GM12878 (cell line): Measurements from ENCODE around the gene SERTAD1. TPM values are rescaled to one million over a fixed set of nuclear protein-coding genes. Genes with fewer than 3 reads are reported as not detected.

ENCODE experiments used
- ATAC-seq: fragments of 200-7000 bp; cut with Tn5 transposase; 3 replicates; pipeline ENCODE4 v1.9.1; 2020; ENCODE audit warnings: mild to moderate bottlenecking, moderate library complexity
- BruUV-seq: library from RNA; stranded (reverse); fragments of 400-500 nt; replicated peaks from 2 replicates; lab custom pipeline; 2021; lab: Mats Ljungman, UMichigan
- CTCF ChIA-PET: fragments of 300-600 bp; sonication (Branson Sonifier 250); formaldehyde crosslinking; extraction: SDS; loops from one replicate; lab custom pipeline; 2021; ENCODE audit warnings: inconsistent platforms; lab: Yijun Ruan, JAX
- POLR2A ChIA-PET: fragments of 350-600 bp; formaldehyde crosslinking; extraction: SDS; loops from one replicate; lab custom pipeline; 2021; ENCODE audit warnings: inconsistent platforms; lab: Charles Lee
- RAD21 ChIA-PET: fragments of 300-600 bp; sonication (Branson Sonifier 250); formaldehyde crosslinking; loops from one replicate; lab custom pipeline; 2023; ENCODE audit warnings: antibody characterized with exemption; ENCODE audit not compliant: unreplicated experiment; lab: Charles Lee
- SMC1A ChIA-PET: fragments of 300-600 bp; sonication (Branson Sonifier 250); formaldehyde crosslinking; loops from one replicate; lab custom pipeline; 2023; ENCODE audit not compliant: unreplicated experiment, uncharacterized antibody; lab: Charles Lee
- DNase-seq: peaks from one replicate; pipeline ENCODE4 v3.0.0-alpha.2; 2011; ENCODE audit warnings: low read depth, low spot score
- FAIRE-seq: peaks from 3 replicates; lab custom pipeline; 2011; peaks lifted over from hg19 to GRCh38; lab: Jason Lieb, UNC
- H2AFZ ChIP-seq: 2 replicates; pipeline ENCODE4 v1.6.0; 2011; ENCODE audit warnings: low read depth, low read length, control low read depth; ENCODE audit not compliant: control insufficient read depth
- H3K27ac ChIP-seq: 2 replicates; pipeline ENCODE4 v1.5.1; 2011; ENCODE audit warnings: control low read depth; ENCODE audit not compliant: control insufficient read depth, insufficient read depth
- H3K27me3 ChIP-seq, 2 experiments: replicated peaks in 1 of 2; 2 replicates each; pipeline versions ENCODE4 v1.6.0 to v1.6.1; 2011; ENCODE audit warnings: low read length in 1 of 2; ENCODE audit not compliant: control insufficient read depth in 2 of 2, insufficient read depth in 2 of 2
- H3K36me3 ChIP-seq, 2 experiments: 2 replicates each; pipeline ENCODE4 v1.5.1; 2011; ENCODE audit warnings: low read length in 1 of 2; ENCODE audit not compliant: control insufficient read depth in 2 of 2, insufficient read depth in 2 of 2
- H3K4me1 ChIP-seq: 2 replicates; pipeline ENCODE4 v1.6.1; 2011; ENCODE audit warnings: mild to moderate bottlenecking, low read length, moderate library complexity, mixed read lengths; ENCODE audit not compliant: control insufficient read depth, insufficient read depth
- H3K4me2 ChIP-seq: 2 replicates; pipeline ENCODE4 v1.6.0; 2011; ENCODE audit warnings: control low read depth; ENCODE audit not compliant: control insufficient read depth, insufficient read depth
- H3K4me3 ChIP-seq: fragments of 200-600 bp; sonication (generic); 2 replicates; pipeline ENCODE4 v1.5.1; 2016
- H3K79me2 ChIP-seq: 2 replicates; pipeline ENCODE4 v1.6.0; 2011; ENCODE audit warnings: low read length; ENCODE audit not compliant: control insufficient read depth, insufficient read depth
- H3K9ac ChIP-seq: 2 replicates; pipeline ENCODE4 v1.8.0; 2011; ENCODE audit warnings: low read length, control low read depth, mixed read lengths; ENCODE audit not compliant: control insufficient read depth, insufficient read depth
- H3K9me3 ChIP-seq: replicated peaks from 3 replicates; pipeline ENCODE4 v1.5.1; 2011; ENCODE audit warnings: mild to moderate bottlenecking, low read length; ENCODE audit not compliant: control insufficient read depth, insufficient read depth
- H4K20me1 ChIP-seq: 2 replicates; pipeline ENCODE4 v1.6.0; 2011; ENCODE audit not compliant: control insufficient read depth, insufficient read depth
- ATF7 ChIP-seq: fragments of 450-650 bp; IDR thresholded peaks from 2 replicates; pipeline ENCODE4 v1.6.1; 2016; ENCODE audit warnings: low read depth, mild to moderate bottlenecking
- CREM ChIP-seq: IDR thresholded peaks from 2 replicates; pipeline ENCODE4 v1.6.1; 2014; ENCODE audit warnings: antibody characterized with exemption, low read depth
- KAT2A ChIP-seq: conservative IDR thresholded peaks from 2 replicates; pipeline ENCODE4 v1.6.1; 2011; ENCODE audit warnings: low read depth, low read length; ENCODE audit not compliant: control insufficient read depth
- MXI1 ChIP-seq: fragments of 150-350 bp; IDR thresholded peaks from 2 replicates; pipeline ENCODE4 v1.6.1; 2011; ENCODE audit warnings: low read depth, mild to moderate bottlenecking, inconsistent platforms, low read length, improper control_type of control experiment
- NR2C1 ChIP-seq: fragments of 450-650 bp; IDR thresholded peaks from 2 replicates; pipeline ENCODE4 v1.6.1; 2017; ENCODE audit warnings: antibody characterized with exemption, mild to moderate bottlenecking, moderate library complexity
- PAX5 ChIP-seq: IDR thresholded peaks from 2 replicates; pipeline ENCODE4 v1.6.1; 2011; ENCODE audit warnings: low read depth, low read length, borderline replicate concordance
- WGBS: methylation state at CpG from one replicate; pipeline ENCODE4 v1.1.6; 2016; ENCODE audit warnings: low lambda C conversion rate; ENCODE audit not compliant: insufficient replicate concordance, insufficient coverage; ENCODE audit errors: missing lambda C conversion rate; 5-methylcytosine and 5-hydroxymethylcytosine counted together
- in situ Hi-C: fragments of 300-500 bp; cut with MboI; formaldehyde crosslinking; loops from 9 replicates; pipeline ENCODE4 v1.14.3; 2018; ENCODE audit warnings: mixed read lengths
- intact Hi-C: fragments of 100-400 bp; cut with micrococcal nuclease; formaldehyde crosslinking; loops from one replicate; pipeline ENCODE4 v1.14.2; 2022; ENCODE audit not compliant: unreplicated experiment
- polyA plus RNA-seq, 11 experiments: library from polyadenylated mRNA; depleted of rRNA in 4 of 11; unstranded in 6 of 11; stranded (reverse) in 5 of 11; fragments of >200 nt; fragmentation: Nextera tagmentation in 4 of 11; fragmentation: Illumina TruSeq in 1 of 11; extraction: Ambion mirVana in 4 of 11; extraction: Trizol in 1 of 11; gene quantifications; 1 replicate in 1 of 11; 2 replicates in 10 of 11; pipeline versions ENCODE4 v1.2.1 to v1.2.3, GENCODE V29; 2011 to 2016; ENCODE audit warnings: inconsistent platforms in 2 of 11, missing spikeins in 2 of 11, low read depth in 1 of 11
- total RNA-seq, 4 experiments: library from RNA; depleted of rRNA in 3 of 4; stranded (reverse); fragments of >200 nt in 3 of 4; fragmentation: Illumina TruSeq in 1 of 4; extraction: Trizol in 1 of 4; gene quantifications; 2 replicates each; pipeline versions ENCODE4 v1.2.1 to v1.2.3, GENCODE V29; 2013 to 2021
- TF ChIP-seq, protein P1 (sequence below): IDR thresholded peaks from 2 replicates; pipeline ENCODE4 v1.6.1; 2011; ENCODE audit warnings: borderline replicate concordance, low read depth, mild to moderate bottlenecking, moderate library complexity, mixed read lengths, low read length; ENCODE audit not compliant: insufficient read depth; ENCODE audit errors: extremely low read length

The SERTAD1 gene
- total and polyA plus RNA-seq, 10 of the 15 experiments (the other 5 are each of a cell fraction or from before 2014, with no cell fraction given), result 0.23 to 14.2 (median 8.0) TPM

DNA sequence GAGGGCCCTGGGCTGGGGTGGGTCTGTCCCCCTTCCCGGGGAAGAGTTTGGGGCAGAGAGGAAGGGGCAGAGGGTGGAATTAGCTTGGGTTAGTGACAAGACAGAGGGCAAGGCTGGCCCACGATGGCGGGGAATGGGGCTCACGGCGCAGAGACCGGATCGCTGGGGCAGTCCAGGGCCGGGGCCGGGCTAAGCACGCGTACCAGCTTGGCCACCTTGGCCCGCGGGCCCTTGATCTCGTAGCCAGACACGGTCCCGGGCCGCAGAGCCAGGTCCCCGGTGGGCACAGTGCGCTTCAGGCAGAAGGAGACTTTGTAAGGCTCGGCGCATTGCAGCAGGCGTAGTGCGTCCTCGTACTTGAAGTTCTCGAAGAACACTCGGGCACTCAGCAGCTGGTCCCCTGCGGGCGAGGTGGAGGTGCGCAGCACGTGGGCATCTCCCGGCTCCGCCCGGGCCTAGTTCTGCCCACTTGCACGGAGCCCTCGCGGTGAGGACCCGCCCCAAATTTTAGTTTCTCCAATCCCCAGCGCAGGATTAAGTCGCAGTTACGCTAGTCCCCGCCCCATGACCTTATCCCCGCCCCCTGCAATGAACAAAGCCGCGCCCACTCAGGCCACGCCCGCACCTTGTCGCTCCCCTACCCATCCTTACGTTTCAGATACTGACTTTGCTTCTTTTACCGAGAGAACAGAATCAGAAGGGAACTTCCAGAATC is 27.2 kb downstream of the SERTAD1 start:
- Histone ChIP-seq H2AFZ (peak overlapping the region; percentile 55), H3K36me3 (no peaks in the 10 kb centered on the region), H3K9me3 (no peaks in the 10 kb centered on the region)
- DNase-seq, result no peak
- 66% methylated on average over 49 of the region's 49 CpGs for WGBS
- TF ChIP-seq, protein P1, sequence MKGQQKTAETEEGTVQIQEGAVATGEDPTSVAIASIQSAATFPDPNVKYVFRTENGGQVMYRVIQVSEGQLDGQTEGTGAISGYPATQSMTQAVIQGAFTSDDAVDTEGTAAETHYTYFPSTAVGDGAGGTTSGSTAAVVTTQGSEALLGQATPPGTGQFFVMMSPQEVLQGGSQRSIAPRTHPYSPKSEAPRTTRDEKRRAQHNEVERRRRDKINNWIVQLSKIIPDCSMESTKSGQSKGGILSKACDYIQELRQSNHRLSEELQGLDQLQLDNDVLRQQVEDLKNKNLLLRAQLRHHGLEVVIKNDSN, result peak; percentile 43
- no peak for TF ChIP-seq MXI1
- no peak for TF ChIP-seq KAT2A
- TF ChIP-seq PAX5, result no peak
- no peak for TF ChIP-seq ATF7
- TF ChIP-seq CREM, result no peak
- TF ChIP-seq NR2C1, result no peak
- TF ChIP-seq, all 136 proteins: peak for 1
- intact Hi-C loops (no loop called here), in situ Hi-C loops (no loop called here)
- BruUV-seq, result no TSS peak
- ATAC-seq (peak; percentile 38), FAIRE-seq (peak; percentile 31)
- Histone ChIP-seq H4K20me1 (no peaks in the 10 kb centered on the region), H3K27ac (no peak overlapping the region), H3K79me2 (no peaks in the 10 kb centered on the region), H3K4me1 (peaks cover 5% of the 10 kb centered on the region), H3K4me2 (peak overlapping the region; percentile 54), H3K4me3 (no peak overlapping the region), H3K9ac (no peak overlapping the region), H3K27me3 (no peaks in the 10 kb centered on the region)
- RAD21 ChIA-PET, result no interaction called here
- SMC1A ChIA-PET, result interaction anchor here (0.6 kb wide), 1 partner anchor 92 kb away, joined by 3 read pairs; no protein-coding TSS in a partner anchor
- POLR2A ChIA-PET, result no interaction called here
- CTCF ChIA-PET, result no interaction called here
